Transverse colon (tissue), 4 donors: Measurements from ENCODE around the gene DYNC1H1. TPM values are rescaled to one million over a fixed set of nuclear protein-coding genes. Genes with fewer than 3 reads are reported as not detected.
"Not testable (repeated sequence)": the region's sequence is repeated elsewhere in the genome, so short reads cannot be mapped to it uniquely, and the experiment has no call there.

Experiments
- DNase-seq: peaks from one replicate; pipeline ENCODE4 v3.0.0-alpha.2; 2019
- H3K27ac ChIP-seq, 4 donors: fragments of 200-600 bp; sonication (generic); 2 replicates each; pipeline ENCODE4 v1.5.1; 2016 to 2018; ENCODE audit warnings: inconsistent platforms in 4 of 4
- H3K27me3 ChIP-seq: fragments of 200-600 bp; sonication (generic); 2 replicates; pipeline ENCODE4 v1.5.1; 2017; ENCODE audit warnings: inconsistent platforms
- H3K36me3 ChIP-seq, 4 donors: fragments of 200-600 bp; sonication (generic); 2 replicates each; pipeline ENCODE4 v1.5.1; 2017 to 2019; ENCODE audit warnings: inconsistent platforms in 4 of 4
- H3K4me1 ChIP-seq, 4 donors: fragments of 200-600 bp; sonication (generic); 2 replicates each; pipeline ENCODE4 v1.5.1; 2017 to 2020; ENCODE audit warnings: inconsistent platforms in 4 of 4
- H3K4me3 ChIP-seq, 4 donors: fragments of 200-600 bp; sonication (generic); 1 replicate in 1 of 4; 2 replicates in 3 of 4; pipeline versions ENCODE4 v1.5.1 to v1.6.1; 2017 to 2019; ENCODE audit warnings: inconsistent platforms in 4 of 4
- H3K9me3 ChIP-seq, 2 donors: fragments of 200-600 bp; sonication (generic); 2 replicates each; pipeline ENCODE4 v1.5.1; 2017 to 2019; ENCODE audit warnings: inconsistent platforms in 2 of 2
- EP300 ChIP-seq: sonication (generic); formaldehyde crosslinking; IDR thresholded peaks from one replicate; pipeline ENCODE4 v1.6.1; 2017; ENCODE audit warnings: antibody characterized with exemption, low read depth
- POLR2A ChIP-seq: fragments of 450-650 bp; IDR thresholded peaks from one replicate; pipeline ENCODE4 v1.6.1; 2016; ENCODE audit warnings: antibody characterized with exemption, mild to moderate bottlenecking, moderate library complexity
- POLR2AphosphoS5 ChIP-seq, 3 donors: sonication (generic); formaldehyde crosslinking; IDR thresholded peaks; one replicate each; pipeline ENCODE4 v1.6.1; 2016; ENCODE audit warnings: antibody characterized with exemption in 3 of 3
- WGBS, 2 donors: methylation state at CpG; one replicate each; pipeline ENCODE4 v1.1.5; 2018; ENCODE audit warnings: low coverage in 1 of 2; 5-methylcytosine and 5-hydroxymethylcytosine counted together
- in situ Hi-C, 4 donors: fragments of 200-750 bp; cut with MboI; loops; one replicate each; pipeline versions ENCODE4 v1.15.0 to v1.15.1; 2017; ENCODE audit warnings: low sequenced_read_pairs in 3 of 4, low pct_ligation_motif_present in 1 of 4, low pct_unique_long_range_greater_than_20kb in 1 of 4
- intact Hi-C: fragments of 100-400 bp; cut with DNase I; formaldehyde crosslinking; loops from one replicate; pipeline ENCODE4 v1.15.1; 2023; ENCODE audit warnings: low total_unique reads
- total RNA-seq, 4 donors: library from RNA; depleted of rRNA; stranded (reverse); fragments of >200 nt; gene quantifications; one replicate each; pipeline ENCODE4 v1.1.0, GENCODE V29; 2016
- TF ChIP-seq, protein P1 (sequence below), 5 experiments: fragments of 200-600 bp in 3 of 5; fragments of 450-650 bp in 2 of 5; sonication (generic) in 3 of 5; IDR thresholded peaks; 1 replicate in 2 of 5; 2 replicates in 3 of 5; pipeline ENCODE4 v1.5.1; 2016 to 2017; ENCODE audit warnings: antibody characterized with exemption in 5 of 5, inconsistent platforms in 3 of 5, mild to moderate bottlenecking in 2 of 5, moderate library complexity in 1 of 5

Gene DYNC1H1
- total RNA-seq, 4 donors from 2014 or later: 471 to 647 (median 482) TPM

DNA sequence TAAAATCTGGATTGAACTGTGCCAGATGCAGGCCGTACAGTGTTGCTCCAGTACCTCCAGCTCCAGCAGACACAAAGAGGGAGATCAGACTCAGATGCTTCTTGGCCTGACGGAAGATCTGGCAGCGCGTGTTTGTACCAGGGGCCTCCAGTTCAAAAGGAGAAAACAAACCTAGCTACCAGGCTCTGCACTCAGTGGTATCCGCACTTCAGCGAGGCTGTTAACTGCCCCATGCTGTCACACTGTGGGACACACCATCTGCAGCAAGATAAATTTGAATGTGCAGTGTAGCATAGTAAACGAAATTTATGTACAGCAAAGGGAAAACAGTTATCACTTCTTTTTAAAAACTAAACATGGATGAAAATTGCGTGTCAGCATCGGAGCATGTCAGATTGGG, 5.1 kb downstream of the DYNC1H1 start:
- no peak for DNase-seq
- H3K4me1 ChIP-seq: peaks cover 20 to 57% (median 39%) of the 10 kb centered on the region in 4 donors
- TF ChIP-seq, protein P1, sequence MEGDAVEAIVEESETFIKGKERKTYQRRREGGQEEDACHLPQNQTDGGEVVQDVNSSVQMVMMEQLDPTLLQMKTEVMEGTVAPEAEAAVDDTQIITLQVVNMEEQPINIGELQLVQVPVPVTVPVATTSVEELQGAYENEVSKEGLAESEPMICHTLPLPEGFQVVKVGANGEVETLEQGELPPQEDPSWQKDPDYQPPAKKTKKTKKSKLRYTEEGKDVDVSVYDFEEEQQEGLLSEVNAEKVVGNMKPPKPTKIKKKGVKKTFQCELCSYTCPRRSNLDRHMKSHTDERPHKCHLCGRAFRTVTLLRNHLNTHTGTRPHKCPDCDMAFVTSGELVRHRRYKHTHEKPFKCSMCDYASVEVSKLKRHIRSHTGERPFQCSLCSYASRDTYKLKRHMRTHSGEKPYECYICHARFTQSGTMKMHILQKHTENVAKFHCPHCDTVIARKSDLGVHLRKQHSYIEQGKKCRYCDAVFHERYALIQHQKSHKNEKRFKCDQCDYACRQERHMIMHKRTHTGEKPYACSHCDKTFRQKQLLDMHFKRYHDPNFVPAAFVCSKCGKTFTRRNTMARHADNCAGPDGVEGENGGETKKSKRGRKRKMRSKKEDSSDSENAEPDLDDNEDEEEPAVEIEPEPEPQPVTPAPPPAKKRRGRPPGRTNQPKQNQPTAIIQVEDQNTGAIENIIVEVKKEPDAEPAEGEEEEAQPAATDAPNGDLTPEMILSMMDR (IDR thresholded peaks at IDR 0.05): no peak
- TF ChIP-seq EP300 (no peak), POLR2A (no peak), POLR2AphosphoS5 (IDR thresholded peaks at IDR 0.05) (no peak)
- no peaks in the 10 kb centered on the region for H3K27me3 ChIP-seq
- no peaks in the 10 kb centered on the region for H3K9me3 ChIP-seq
- 76 to 87% methylated on average over 3 to 9 of the region's 9 CpGs for WGBS, 2 donors
- in situ Hi-C loops (loop anchor here in 2 of 4 donors (10.0 to 25.0 kb wide), 2 partner anchors 125 to 343 kb away; partner anchors contain the start of genes MOK (in 1 of the 2) and ZNF839 (in 1 of the 2)), intact Hi-C loops (loop anchor here (5.0 kb wide), 1 partner anchor 118 kb away; the partner anchor contains the start of gene HSP90AA1)
- H3K36me3 ChIP-seq: no peaks in the 10 kb centered on the region
- no peak overlapping the region for H3K4me3 ChIP-seq
- H3K27ac ChIP-seq: no peak overlapping the region

DNA sequence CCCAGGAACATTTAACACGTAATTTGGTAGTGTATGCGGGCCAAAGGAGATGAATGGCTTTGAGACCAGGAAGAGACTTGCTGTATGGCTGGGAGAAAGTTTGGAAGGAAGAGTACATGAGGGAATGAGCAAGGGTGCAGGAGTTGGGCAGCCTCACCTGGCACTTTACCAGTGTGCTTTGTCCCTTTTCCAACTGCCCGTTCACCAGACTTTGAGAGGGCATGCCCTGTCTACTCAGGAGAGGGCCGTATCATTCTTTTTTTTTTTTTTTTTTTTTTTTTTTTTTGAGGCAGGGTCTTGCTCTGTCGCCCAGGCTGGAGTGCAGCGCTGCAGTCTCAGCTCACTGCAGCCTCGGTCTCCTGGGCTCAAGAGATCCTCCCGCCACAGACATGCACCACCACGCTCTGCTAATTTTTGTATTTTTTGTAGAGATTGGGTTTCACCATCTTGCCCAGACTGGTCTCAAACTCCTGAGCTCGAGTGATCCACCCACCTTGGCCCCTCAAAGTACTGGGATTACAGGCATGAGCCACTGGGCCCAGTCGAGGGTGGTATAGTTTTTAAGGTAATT, 6.5 kb downstream of the DYNC1H1 start:
- H3K27me3 ChIP-seq: no peaks in the 10 kb centered on the region
- peak overlapping the region in 2 of 4 donors; percentile 73 to 86 for H3K27ac ChIP-seq
- no peak for DNase-seq
- 85 to 87% methylated on average over 6 to 11 of the region's 11 CpGs for WGBS, 2 donors
- peaks cover 0 to 3% (median 0%) of the 10 kb centered on the region in 4 donors for H3K36me3 ChIP-seq
- in situ Hi-C loops: loop anchor here in 1 of 4 donors (25.0 kb wide), 1 partner anchor 341 kb away; the partner anchor contains the start of genes MOK and ZNF839
- H3K4me3 ChIP-seq: no peak overlapping the region
- H3K9me3 ChIP-seq: no peaks in the 10 kb centered on the region
- H3K4me1 ChIP-seq: peaks cover 16 to 52% (median 34%) of the 10 kb centered on the region in 4 donors
- TF ChIP-seq POLR2AphosphoS5 (IDR thresholded peaks at IDR 0.05) (no peak), EP300 (no peak), POLR2A (no peak)
- TF ChIP-seq, protein P1 (IDR thresholded peaks at IDR 0.05): no peak
- intact Hi-C loops: no loop called here

DNA sequence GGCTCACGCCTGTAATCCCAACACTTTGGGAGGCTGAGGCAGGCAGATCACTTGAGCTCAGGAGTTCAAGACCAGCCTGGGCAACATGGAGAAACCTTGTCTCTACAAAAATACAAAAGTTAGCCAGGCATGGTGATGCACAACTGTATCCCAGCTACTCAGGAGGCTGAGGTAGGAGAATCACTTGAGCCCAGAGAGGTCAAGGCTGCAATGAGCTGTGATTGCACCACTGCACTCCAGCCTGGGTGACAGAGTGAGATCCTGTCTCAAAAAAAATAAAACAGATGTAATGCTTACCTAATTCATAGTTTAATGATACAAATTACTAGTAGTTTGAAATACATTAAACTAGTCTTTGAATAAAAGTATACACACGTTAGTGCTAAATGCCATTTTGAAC, 7.1 kb downstream of the DYNC1H1 start:
- intact Hi-C loops, H3K27me3 ChIP-seq, H3K4me3 ChIP-seq, H3K9me3 ChIP-seq, DNase-seq, H3K36me3 ChIP-seq: not testable (repeated sequence)
- Histone ChIP-seq H3K27ac (peak overlapping the region; percentile 71 to 86 (median 76)), H3K4me1 (peaks cover 12 to 46% (median 29%) of the 10 kb centered on the region in 4 donors)
- in situ Hi-C loops: loop anchor here in 1 of 4 donors (25.0 kb wide), 1 partner anchor 341 kb away; the partner anchor contains the start of genes MOK and ZNF839
- 50 to 88% methylated on average over 1 to 2 of the region's 2 CpGs for WGBS, 2 donors

DNA sequence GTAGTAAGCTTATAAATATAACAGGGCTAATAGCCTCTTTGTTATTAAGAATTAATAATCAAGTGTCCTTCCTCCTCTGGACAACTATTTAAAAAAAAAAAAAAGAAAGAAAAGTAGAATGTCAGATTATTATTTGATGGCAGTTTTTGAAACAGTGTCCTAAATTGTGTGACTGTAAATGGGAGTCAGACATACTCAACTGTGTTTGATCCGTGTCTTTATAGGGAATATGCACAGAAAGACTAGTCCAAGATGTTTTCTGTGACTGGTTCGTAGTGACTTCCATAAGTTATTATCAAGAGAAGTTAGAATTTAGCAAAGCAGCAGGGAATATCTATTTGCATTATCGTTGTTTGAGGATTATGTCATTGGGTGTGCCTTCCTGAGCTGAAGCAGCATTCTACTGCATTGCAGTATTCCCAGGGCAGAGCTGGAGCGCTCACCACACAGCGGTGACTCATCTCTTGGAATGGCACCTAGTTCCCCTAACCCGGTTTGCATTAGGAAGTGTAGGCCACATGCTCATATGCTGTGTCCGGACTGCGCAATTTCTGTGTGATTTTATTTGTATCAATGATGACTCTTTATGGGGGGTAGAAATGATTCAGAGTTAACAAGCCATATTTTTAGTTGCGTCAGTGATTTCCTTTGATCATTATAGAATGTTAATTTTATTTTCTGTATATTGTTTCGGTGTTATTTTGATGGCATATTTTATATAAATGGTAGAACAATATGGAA, 7.9 kb downstream of the DYNC1H1 start:
- H3K36me3 ChIP-seq: peaks cover 0 to 12% (median 5%) of the 10 kb centered on the region in 4 donors
- H3K4me3 ChIP-seq: no peak overlapping the region
- no peaks in the 10 kb centered on the region for H3K9me3 ChIP-seq
- no peaks in the 10 kb centered on the region for H3K27me3 ChIP-seq
- TF ChIP-seq POLR2AphosphoS5 (IDR thresholded peaks at IDR 0.05): peak; percentile 62 to 70 (median 69)
- TF ChIP-seq, protein P1 (IDR thresholded peaks at IDR 0.05): no peak
- no peak for TF ChIP-seq EP300
- DNase-seq: peak; percentile 83
- 21 to 40% methylated on average over 6 to 10 of the region's 10 CpGs for WGBS, 2 donors
- H3K27ac ChIP-seq: peak overlapping the region; percentile 71 to 86 (median 76)
- intact Hi-C loops (no loop called here), in situ Hi-C loops (loop anchor here in 1 of 4 donors (25.0 kb wide), 1 partner anchor 340 kb away; the partner anchor contains the start of genes MOK and ZNF839)
- H3K4me1 ChIP-seq: peaks cover 12 to 38% (median 21%) of the 10 kb centered on the region in 4 donors
